NCI-H2227 (cell line): ENCODE measurements around the gene PRDM5.

Experiments
- DNase-seq: peaks from one replicate; lab custom pipeline; 2025; ENCODE audit not compliant: unreplicated experiment; lab: John Stamatoyannopoulos, UW

PRDM5 gene

DNA sequence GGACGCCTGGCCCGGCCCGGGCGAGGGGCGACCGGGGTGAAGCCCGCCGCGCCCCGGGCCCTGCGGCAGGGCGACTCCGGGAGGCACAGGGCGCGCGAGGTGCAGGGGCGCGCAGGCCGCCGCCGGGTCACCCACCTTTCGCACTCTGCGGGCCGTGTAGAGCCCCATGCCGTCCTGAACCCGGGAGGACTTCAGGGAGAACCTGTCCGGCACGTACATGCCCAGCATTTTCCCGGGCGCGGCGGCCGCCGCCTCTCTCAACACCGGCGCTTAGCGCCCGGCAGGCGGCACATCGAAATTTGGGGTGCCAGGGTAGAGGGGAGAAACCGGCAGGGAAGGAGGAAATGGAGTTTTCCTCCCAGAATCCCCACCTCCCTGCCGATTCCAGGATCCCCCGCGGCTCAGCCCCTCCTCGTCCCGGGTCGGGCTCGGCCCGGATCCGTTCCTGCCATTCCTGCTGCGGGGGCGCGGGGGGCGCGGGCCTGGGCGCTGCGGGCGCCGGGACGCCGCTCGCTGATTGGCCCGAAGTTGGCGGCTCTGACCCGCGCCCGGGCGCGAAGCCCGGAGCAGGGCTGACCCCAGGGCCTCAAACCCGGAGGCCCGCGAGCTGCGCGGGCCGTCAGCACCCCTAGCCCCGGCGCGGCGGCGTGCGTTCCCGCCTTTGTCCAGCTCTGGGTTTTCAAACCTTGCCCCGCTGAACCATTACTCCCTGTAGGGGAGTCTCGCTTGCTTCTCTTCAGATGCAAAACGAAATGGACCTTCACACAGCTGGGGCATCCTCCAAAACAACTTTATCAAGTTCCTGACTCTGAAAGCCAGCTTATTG, at the start of gene PRDM5:
TSS of gene PRDM5 (minus strand) at position 346 of the 826 bp plus-strand sequence. CDS start at position 228, 118 bp downstream.
- DNase-seq, result no peak

- DNase-seq, result no peak
These were observed 49.4 kb upstream of the PRDM5 start for GRCh38 chr4:120971884-120972283.

DNA sequence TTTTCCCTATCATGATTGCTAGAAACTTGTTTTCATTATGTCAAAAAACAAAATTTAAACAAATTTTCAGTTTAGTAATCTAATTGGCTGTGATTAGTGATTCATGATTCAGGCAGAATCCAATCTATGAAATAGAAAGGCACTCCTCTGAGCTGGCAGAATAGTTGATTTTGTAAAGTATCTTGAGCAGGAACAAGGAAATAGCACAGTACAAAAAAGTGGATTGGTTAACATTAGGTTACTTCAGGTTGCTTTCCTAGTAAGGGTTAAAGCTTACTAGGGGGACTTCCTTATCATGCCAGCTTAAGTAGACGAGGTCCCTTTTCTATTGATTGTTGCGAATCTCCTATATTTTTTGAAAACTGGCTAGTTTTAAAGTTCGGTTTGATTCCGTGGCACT, 43.4 kb upstream of the PRDM5 start:
- no peak for DNase-seq

GRCh38 chr4:120964596-120964995, 42.1 kb upstream of the PRDM5 start:
- DNase-seq, result no peak

GRCh38 chr4:120963449-120963848, 40.9 kb upstream of the PRDM5 start:
- no peak for DNase-seq

- no peak for DNase-seq
These were observed 38.2 kb upstream of the PRDM5 start for GRCh38 chr4:120960656-120961267.

- no peak for DNase-seq
These were observed 25.9 kb upstream of the PRDM5 start for GRCh38 chr4:120948382-120948781.

- no peak for DNase-seq
These were observed 20.2 kb upstream of the PRDM5 start for GRCh38 chr4:120942776-120943175.

GRCh38 chr4:120940547-120940946, 18.0 kb upstream of the PRDM5 start:
- no peak for DNase-seq

- DNase-seq, result no peak
These were observed 17.2 kb upstream of the PRDM5 start for GRCh38 chr4:120939693-120940092.

GRCh38 chr4:120929847-120930246, 7.3 kb upstream of the PRDM5 start:
- no peak for DNase-seq

DNA sequence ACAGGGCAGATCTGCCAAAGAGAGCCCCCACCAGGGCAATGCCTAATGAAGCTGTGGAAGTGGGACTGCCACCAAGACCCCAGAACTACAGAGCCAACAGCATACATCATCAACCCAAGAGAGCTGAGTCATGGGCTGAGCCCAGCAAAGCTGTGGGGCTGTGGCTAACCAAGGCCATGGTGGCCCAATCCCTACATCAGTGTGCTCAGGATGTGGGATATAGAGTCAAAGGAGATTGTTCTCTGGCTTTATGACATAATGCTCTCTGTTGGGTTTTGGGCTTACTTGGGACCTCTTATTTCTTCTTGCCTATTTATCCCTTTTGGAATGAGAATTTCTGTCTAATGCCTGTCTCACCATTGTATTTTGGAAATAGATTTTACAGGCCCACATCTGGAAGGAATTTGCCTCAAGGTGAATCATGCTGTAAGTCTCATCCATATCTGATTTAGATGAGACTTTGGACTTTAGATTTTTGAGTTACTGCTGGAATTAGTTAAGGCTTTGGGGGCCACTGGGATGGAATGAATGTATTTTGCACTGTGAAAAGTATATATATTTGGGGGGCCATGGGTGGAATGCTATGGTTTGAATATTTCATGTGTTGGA, 5.4 kb upstream of the PRDM5 start:
- DNase-seq, result no peak

- DNase-seq, result no peak
These were observed 4.0 kb upstream of the PRDM5 start for GRCh38 chr4:120926358-120927025.

GRCh38 chr4:120924931-120925330, 2.4 kb upstream of the PRDM5 start:
- DNase-seq, result no peak

- no peak for DNase-seq
These were observed 639 bp upstream of the PRDM5 start for GRCh38 chr4:120923207-120923522.

GRCh38 chr4:120921456-120922380, 808 bp downstream of the PRDM5 start:
- DNase-seq, result no peak

DNA sequence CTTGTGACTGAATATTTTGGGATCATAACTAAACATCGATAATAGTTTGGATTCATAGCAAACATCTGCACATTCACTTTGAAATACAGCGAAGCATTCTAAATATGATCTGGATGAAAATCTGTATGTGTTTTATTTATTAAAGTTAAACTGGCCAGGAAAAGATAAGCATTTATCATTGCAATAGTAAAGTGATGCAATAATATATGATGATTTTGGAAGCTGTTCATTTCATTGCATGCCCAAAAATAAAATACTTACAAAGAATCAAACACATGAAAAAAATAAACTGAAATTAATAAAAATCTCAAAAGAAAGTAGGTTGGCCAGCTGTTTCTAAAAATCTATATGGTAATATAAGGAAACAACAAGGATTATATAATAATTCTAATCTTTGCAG, 1.9 kb downstream of the PRDM5 start:
- no peak for DNase-seq

GRCh38 chr4:120919358-120919757, 3.2 kb downstream of the PRDM5 start:
- no peak for DNase-seq

DNA sequence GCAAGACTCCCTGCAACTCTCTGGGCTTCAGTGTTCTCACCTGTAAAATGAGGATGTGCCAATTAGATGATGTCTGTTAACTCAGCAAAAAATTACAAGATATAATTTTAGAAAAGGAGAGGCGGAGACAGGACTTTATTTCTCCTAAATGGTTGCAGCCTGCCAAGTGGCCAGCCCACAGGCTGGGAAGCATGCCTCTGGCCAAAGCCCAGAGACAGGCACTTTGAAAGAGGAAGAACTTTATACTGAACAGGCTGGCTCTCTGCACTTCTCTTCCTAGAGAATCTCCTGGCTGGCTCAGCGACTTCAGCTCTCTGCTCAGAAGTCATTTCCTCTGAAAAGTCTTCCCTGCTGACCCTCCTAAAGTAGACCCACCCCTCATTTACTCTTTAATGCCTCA, 3.7 kb downstream of the PRDM5 start:
- DNase-seq, result no peak

- no peak for DNase-seq
These were observed 4.4 kb downstream of the PRDM5 start for GRCh38 chr4:120918092-120918491.

DNA sequence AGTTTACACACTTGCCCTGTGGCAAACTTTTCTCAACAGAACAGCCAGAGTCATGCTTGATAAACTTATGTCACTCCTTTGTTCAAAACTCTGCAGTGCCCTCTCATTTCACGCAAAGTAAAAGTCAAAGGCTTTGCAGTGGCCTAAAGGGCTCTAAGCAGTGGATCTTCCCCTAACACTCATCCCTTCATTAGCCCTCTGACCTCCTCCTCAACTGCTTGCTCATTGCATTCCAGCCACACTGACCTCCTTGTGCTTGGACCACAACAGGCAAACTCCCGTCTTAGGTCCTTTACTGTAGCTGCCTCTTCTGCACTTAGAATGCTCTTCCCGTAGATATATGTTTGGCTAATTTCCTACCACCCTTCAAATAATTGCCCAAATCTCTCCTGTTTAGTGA, 5.6 kb downstream of the PRDM5 start:
- no peak for DNase-seq
